ENCODE measurements around the gene SLC44A5. TPM values are rescaled to one million over a fixed set of nuclear protein-coding genes. Genes with fewer than 3 reads are reported as not detected.

SLC44A5 gene
- total and polyA plus RNA-seq, 9 donors: 0.62 to 2.5 (median 1.1) TPM

- WGBS, 3 donors: 74 to 82% (median 76%) methylated on average over 2 of the region's 2 CpGs
These were observed 436.7 kb downstream of the SLC44A5 start for GRCh38 chr1:75174031-75174760.

DNA sequence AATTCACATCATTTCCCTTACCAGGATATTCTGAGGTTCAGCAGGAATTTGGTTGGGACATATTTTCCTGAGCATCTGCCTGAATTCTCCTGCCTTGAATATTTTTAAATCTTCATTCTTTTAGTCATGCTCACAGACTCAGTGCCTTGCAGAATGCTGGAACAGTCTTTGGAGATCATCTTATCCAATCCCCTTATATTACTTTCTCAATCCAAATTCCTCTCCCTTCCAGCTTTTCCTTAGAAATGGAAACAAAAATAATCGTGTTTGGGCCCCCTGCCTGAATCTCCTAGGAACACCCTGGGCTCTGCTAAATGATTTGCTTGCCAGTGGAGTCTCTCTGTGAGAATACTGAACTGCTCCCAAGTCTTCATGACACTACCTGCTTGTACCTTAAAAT lies 438.4 kb downstream of the SLC44A5 start:
- WGBS, 3 donors: 5 to 11% (median 6%) methylated on average over 1 of the region's 1 CpG
- Histone ChIP-seq H3K4me1 (ENCODE audit: insufficient read depth) (no peaks in the 10 kb centered on the region), H3K36me3 (no peaks in the 10 kb centered on the region), H3K9me3 (no peaks in the 10 kb centered on the region), H3K27me3 (no peaks in the 10 kb centered on the region), H3K27ac (no peak overlapping the region), H3K4me3 (no peak overlapping the region)
- DNase-seq: no peak
- no peak for TF ChIP-seq CTCF (IDR thresholded peaks at IDR 0.05)
- no peak for TF ChIP-seq EP300 (IDR thresholded peaks at IDR 0.05)
- no peak for TF ChIP-seq POLR2A (IDR thresholded peaks at IDR 0.05)
- intact Hi-C loops (cut with DNase I): no loop called here

More at GRCh38 chr1:75174031-75174760, 436.7 kb downstream of the SLC44A5 start:
- no peak overlapping the region for H3K4me3 ChIP-seq
- DNase-seq: no peak
- no peaks in the 10 kb centered on the region for H3K36me3 ChIP-seq
- H3K4me1 ChIP-seq (ENCODE audit: insufficient read depth): no peaks in the 10 kb centered on the region
- no peaks in the 10 kb centered on the region for H3K9me3 ChIP-seq
- TF ChIP-seq EP300 (IDR thresholded peaks at IDR 0.05) (no peak), POLR2A (IDR thresholded peaks at IDR 0.05) (no peak)
- H3K27ac ChIP-seq: no peak overlapping the region
- intact Hi-C loops (cut with DNase I): no loop called here
- no peaks in the 10 kb centered on the region for H3K27me3 ChIP-seq

DNA sequence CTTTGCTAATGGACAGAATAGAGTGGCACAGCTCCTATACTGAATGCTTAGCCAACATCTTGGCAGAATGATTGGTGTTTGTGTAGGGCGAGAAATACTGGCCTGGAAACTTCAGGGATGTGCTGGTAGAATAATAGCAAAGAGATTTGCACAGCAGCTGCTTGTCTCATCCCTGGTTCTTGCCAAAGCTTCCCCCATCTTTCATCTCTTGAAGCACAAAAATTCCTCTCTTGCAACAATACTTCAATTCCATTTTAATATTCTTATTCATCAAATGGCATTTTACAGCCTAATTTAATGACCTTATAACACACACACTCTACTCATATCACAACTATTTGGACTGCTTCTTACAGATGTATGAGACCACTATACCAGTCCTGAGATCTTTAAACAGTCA lies 439.0 kb downstream of the SLC44A5 start:
- TF ChIP-seq EP300 (IDR thresholded peaks at IDR 0.05) (no peak), CTCF (IDR thresholded peaks at IDR 0.05) (no peak), POLR2A (IDR thresholded peaks at IDR 0.05) (no peak)
- Histone ChIP-seq H3K9me3 (no peaks in the 10 kb centered on the region), H3K36me3 (no peaks in the 10 kb centered on the region), H3K4me1 (ENCODE audit: insufficient read depth) (no peaks in the 10 kb centered on the region), H3K4me3 (no peak overlapping the region), H3K27ac (no peak overlapping the region), H3K27me3 (no peaks in the 10 kb centered on the region)
- no peak for DNase-seq
- intact Hi-C loops (cut with DNase I): no loop called here
- 50 to 69% (median 58%) methylated on average over 1 of the region's 1 CpG for WGBS, 3 donors

- H3K36me3 ChIP-seq: no peaks in the 10 kb centered on the region
- intact Hi-C loops (cut with DNase I): no loop called here
- WGBS, 3 donors: 36 to 59% (median 58%) methylated on average over 2 of the region's 2 CpGs
- H3K9me3 ChIP-seq: no peaks in the 10 kb centered on the region
- TF ChIP-seq CTCF (IDR thresholded peaks at IDR 0.05): no peak
- no peak for TF ChIP-seq POLR2A (IDR thresholded peaks at IDR 0.05)
- no peak for TF ChIP-seq EP300 (IDR thresholded peaks at IDR 0.05)
- no peak for DNase-seq
- no peaks in the 10 kb centered on the region for H3K4me1 ChIP-seq (ENCODE audit: insufficient read depth)
- H3K4me3 ChIP-seq: no peak overlapping the region
- no peaks in the 10 kb centered on the region for H3K27me3 ChIP-seq
- no peak overlapping the region for H3K27ac ChIP-seq
These were observed 439.9 kb downstream of the SLC44A5 start for GRCh38 chr1:75170981-75171380.

GRCh38 chr1:75170011-75170410 lies 440.9 kb downstream of the SLC44A5 start:
- no peaks in the 10 kb centered on the region for H3K36me3 ChIP-seq
- TF ChIP-seq EP300 (IDR thresholded peaks at IDR 0.05) (no peak), POLR2A (IDR thresholded peaks at IDR 0.05) (no peak), CTCF (IDR thresholded peaks at IDR 0.05) (no peak)
- H3K27ac ChIP-seq: no peak overlapping the region
- H3K9me3 ChIP-seq: no peaks in the 10 kb centered on the region
- no peaks in the 10 kb centered on the region for H3K4me1 ChIP-seq (ENCODE audit: insufficient read depth)
- no peak for DNase-seq
- intact Hi-C loops (cut with DNase I): no loop called here
- no peak overlapping the region for H3K4me3 ChIP-seq
- WGBS, 3 donors: 88 to 95% (median 92%) methylated on average over 2 of the region's 2 CpGs
- no peaks in the 10 kb centered on the region for H3K27me3 ChIP-seq
